ENCODE measurements around the gene DCAF12L1. TPM values are rescaled to one million over a fixed set of nuclear protein-coding genes. Genes with fewer than 3 reads are reported as not detected.

Gene DCAF12L1
- under 0.01 TPM in 1 of 2 replicates, not detected in the other for total RNA-seq

GRCh38 chrX:126552313-126553022 lies at the start of gene DCAF12L1:
DCAF12L1 (minus strand) TSS chrX:126552814; CDS start chrX:126552608, 206 bp downstream.

